ENCODE results near the gene SH2D1B.
"Not testable (repeated sequence)": the region's sequence is repeated elsewhere in the genome, so short reads cannot be mapped to it uniquely, and the experiment has no call there.

Gene SH2D1B

GRCh38 chr1:162363823-162364222, 48.1 kb downstream of the SH2D1B start:
- DNase-seq: no peak

- no peak for DNase-seq
These were observed 50.6 kb downstream of the SH2D1B start for GRCh38 chr1:162361349-162361748.

- DNase-seq: no peak
These were observed 51.1 kb downstream of the SH2D1B start for GRCh38 chr1:162360874-162361260.

- DNase-seq: no peak
These were observed 51.6 kb downstream of the SH2D1B start for GRCh38 chr1:162360237-162360873.

GRCh38 chr1:162359523-162360236, 52.3 kb downstream of the SH2D1B start:
- peak in 1 of 51 donors; percentile 5 for DNase-seq

- DNase-seq: no peak
These were observed 53.0 kb downstream of the SH2D1B start for GRCh38 chr1:162358928-162359327.

- DNase-seq: no peak
These were observed 54.2 kb downstream of the SH2D1B start for GRCh38 chr1:162357681-162358266.

- no peak for DNase-seq
These were observed 58.2 kb downstream of the SH2D1B start for GRCh38 chr1:162353702-162354101.

GRCh38 chr1:162353078-162353477, 58.9 kb downstream of the SH2D1B start:
- DNase-seq: no peak

GRCh38 chr1:162351874-162352273, 60.1 kb downstream of the SH2D1B start:
- DNase-seq: not testable (repeated sequence)

GRCh38 chr1:162351246-162351842, 60.6 kb downstream of the SH2D1B start:
- DNase-seq: no peak

GRCh38 chr1:162349635-162350330, 62.2 kb downstream of the SH2D1B start:
- no peak for DNase-seq

- DNase-seq: no peak
These were observed 64.7 kb downstream of the SH2D1B start for GRCh38 chr1:162347281-162347680.

All from hypothalamus (tissue), 51 donors.